HG03520 (cell line): ENCODE measurements around the gene KCNA5.

Source experiments
- ATAC-seq: cut with Tn5 transposase; IDR thresholded peaks from one replicate; pipeline ENCODE4 v1.9.1; 2021; ENCODE audit warnings: mild to moderate bottlenecking, moderate library complexity; ENCODE audit not compliant: unreplicated experiment

The KCNA5 gene

GRCh38 chr12:5043589-5044419 is at the start of gene KCNA5:
Gene KCNA5 (plus strand): TSS chr12:5043879. CDS start chr12:5044148, 269 bp downstream.
- ATAC-seq: no peak

GRCh38 chr12:4994622-4995021 is 49.1 kb upstream of the KCNA5 start:
- no peak for ATAC-seq

- ATAC-seq: no peak
Observed at GRCh38 chr12:4996714-4997113, 47.0 kb upstream of the KCNA5 start.

- ATAC-seq: no peak
Observed at GRCh38 chr12:4997939-4998338, 45.7 kb upstream of the KCNA5 start.

- no peak for ATAC-seq
Observed at GRCh38 chr12:5000204-5000603, 43.5 kb upstream of the KCNA5 start.

GRCh38 chr12:5000658-5001385 is 42.9 kb upstream of the KCNA5 start:
- ATAC-seq: no peak

- no peak for ATAC-seq
Observed at GRCh38 chr12:5003025-5003666, 40.5 kb upstream of the KCNA5 start.

GRCh38 chr12:5008661-5009060 is 35.0 kb upstream of the KCNA5 start:
- ATAC-seq: no peak

GRCh38 chr12:5010151-5010550 is 33.5 kb upstream of the KCNA5 start:
- no peak for ATAC-seq

GRCh38 chr12:5012337-5012736 is 31.3 kb upstream of the KCNA5 start:
- no peak for ATAC-seq

- no peak for ATAC-seq
Observed at GRCh38 chr12:5013266-5013730, 30.4 kb upstream of the KCNA5 start.

- ATAC-seq: no peak
Observed at GRCh38 chr12:5014269-5014668, 29.4 kb upstream of the KCNA5 start.

GRCh38 chr12:5015711-5016492 is 27.8 kb upstream of the KCNA5 start:
- ATAC-seq: no peak

- no peak for ATAC-seq
Observed at GRCh38 chr12:5016526-5016925, 27.2 kb upstream of the KCNA5 start.

GRCh38 chr12:5017638-5018348 is 25.9 kb upstream of the KCNA5 start:
- ATAC-seq: no peak

- ATAC-seq: no peak
Observed at GRCh38 chr12:5018677-5019076, 25.0 kb upstream of the KCNA5 start.

- ATAC-seq: no peak
Observed at GRCh38 chr12:5022025-5022424, 21.7 kb upstream of the KCNA5 start.

GRCh38 chr12:5022465-5023061 is 21.1 kb upstream of the KCNA5 start:
- ATAC-seq: no peak

GRCh38 chr12:5023842-5024241 is 19.8 kb upstream of the KCNA5 start:
- ATAC-seq: no peak
